Fibroblast of gingiva (primary cell): Measurements from ENCODE around the gene SERPINH1.

Experiments used
- DNase-seq: peaks from one replicate; pipeline ENCODE4 v3.0.0-alpha.2; 2011; ENCODE audit warnings: low read depth

Gene SERPINH1

DNA sequence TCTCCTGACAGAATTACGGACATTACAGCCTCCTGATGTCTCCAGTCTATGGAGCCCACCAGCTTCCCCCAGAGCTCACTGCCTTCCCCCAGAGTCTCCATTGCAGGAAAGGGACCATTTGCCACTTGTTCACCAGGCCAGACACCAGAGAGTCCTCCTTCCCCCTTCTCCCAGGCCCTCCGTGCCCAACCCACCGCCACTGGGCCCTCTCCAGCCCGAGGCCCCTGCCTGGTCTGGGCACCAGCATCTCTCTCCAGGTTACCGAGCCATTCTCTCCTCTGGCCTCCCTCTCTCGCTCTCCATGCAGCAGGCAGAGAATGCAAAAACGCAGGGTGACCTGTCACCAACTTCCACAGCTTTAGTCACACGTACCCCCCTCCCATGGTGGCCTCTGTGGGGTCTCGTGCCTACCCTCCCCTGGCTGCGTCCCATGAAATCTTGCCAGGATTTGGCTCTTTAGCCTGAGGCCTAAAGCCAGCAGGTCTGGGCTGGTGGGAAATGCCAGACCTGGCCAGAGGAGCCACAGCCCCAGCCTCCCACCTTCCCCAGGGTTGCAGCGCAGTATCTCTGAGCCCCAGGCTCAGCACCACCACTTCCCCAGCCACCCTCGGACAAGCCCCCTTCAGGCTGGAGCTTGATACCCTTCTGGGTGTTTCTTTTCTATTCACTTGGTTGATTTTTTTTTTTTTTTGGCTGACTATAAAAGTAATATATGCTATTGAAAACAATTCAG, 6.8 kb upstream of the SERPINH1 start:
- no peak for DNase-seq

DNA sequence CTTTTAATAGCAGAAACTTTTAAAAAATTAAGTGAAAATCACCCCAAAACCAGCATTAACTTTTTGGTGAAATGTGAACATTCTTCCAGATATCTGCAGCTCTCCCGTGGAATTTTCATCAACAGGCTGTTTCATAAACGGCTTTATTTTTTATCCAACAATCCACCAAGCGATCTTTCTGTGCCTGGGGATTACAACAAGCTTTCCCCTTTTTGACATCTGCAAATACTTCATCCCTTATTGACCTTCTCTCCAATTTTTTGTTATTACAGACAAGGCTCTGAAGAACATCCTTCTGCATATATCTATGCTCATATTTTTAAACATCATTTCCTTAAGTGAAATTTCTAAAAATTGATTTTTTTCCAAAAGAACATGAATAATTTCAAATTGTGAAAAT, 5.8 kb upstream of the SERPINH1 start:
- DNase-seq, result no peak

DNA sequence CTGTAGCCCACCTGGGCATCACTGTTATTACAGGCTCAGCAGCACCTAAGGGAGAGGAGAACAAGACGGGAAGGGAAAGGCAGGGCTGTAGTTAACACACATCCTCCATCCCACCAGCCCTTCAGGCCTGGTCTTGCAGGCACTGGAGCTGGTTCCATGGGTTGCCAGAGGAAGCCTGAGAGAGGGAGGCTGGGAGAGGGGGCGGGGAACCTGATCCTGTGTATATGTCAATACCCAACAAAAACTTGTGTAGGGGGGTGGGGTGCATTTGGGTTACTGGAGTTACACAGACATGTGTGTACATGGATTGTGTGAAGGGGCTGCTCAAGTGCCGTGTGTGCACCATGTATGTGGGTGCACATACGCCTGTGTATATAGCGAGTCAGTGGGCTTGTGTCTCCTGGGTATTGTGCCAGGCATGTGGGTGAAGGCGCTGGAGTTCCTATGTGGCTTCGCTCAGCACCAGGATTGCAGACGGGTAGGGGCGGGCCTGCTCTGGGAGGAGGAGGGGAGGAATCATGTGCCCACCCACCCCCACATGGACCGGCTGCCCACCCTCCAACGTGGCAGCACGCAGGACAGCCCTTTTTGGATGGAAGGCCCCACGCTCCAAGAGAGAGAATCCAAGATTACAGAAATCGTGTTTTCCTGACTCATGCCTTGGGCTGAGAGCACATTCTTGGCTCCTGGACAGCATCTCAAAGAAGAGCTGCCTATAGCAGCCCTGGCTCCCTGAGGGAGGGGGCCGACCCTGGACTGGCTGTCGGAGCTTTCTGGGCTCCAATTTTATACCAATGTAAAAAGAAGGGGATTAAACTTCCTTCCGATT, 4.2 kb upstream of the SERPINH1 start:
- DNase-seq, result peak; percentile 97

DNA sequence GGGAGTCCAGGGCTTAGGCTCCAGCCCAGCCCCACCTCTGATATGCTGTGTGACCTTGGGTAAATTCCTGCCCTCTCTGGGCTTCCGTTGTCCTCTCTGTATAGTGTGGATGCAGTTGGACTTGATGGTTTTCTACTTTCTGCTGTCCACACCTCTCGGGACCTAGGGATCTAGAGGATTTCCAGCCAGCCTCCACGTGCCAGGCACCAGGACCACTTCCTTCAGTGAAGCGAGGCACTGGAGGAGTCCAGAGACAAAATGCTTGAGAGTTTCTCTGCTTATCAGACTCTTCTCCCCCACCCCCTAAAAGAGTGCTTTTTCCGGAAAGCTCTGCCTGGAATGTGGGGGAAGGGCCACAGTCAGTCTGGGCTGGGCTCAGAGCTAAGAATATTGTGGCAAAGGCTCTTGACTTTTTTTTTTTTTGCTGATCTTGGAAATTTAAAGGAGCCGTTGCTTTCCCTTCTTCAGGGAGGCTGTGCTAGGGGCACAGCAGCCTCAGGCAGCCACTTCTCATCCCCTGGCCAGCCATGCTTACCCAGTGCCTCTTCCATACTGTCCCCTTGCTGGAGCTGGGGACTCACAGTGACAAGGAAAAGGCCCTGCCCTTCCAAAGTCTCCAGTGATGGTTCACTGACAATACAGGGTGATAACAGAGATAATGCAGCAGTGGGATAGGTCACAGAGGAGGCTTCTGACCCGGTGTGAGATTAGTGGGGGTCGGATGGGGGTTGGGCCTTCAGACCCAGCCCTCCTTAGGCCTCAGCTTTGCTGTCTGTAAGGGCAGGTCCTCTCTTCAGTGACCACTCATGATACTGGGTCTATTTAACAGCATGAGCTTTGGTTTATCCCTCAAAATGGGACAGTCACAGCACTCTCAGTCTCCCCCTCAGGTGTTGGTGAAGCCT, 2.9 kb upstream of the SERPINH1 start:
- DNase-seq, result peak; percentile 85

DNA sequence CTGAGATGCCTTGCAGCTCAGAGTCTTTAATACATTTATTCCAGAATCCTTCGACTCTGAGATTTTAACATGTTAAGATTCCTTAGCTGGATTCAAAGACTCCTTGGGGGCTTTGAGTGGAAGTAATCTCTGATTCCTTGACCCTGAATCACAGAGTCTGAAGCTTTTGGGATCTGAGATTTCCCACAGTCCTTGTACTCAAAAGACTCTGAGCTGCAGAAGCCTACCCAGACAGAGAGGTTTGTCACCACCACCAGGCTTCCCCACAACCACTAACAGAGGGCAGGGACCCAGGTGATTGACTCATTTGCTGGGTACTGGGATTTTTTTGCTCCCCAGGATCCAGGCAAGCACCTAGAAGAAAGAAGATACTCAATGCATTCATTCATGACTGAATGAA, 1.4 kb upstream of the SERPINH1 start:
- DNase-seq, result no peak

DNA sequence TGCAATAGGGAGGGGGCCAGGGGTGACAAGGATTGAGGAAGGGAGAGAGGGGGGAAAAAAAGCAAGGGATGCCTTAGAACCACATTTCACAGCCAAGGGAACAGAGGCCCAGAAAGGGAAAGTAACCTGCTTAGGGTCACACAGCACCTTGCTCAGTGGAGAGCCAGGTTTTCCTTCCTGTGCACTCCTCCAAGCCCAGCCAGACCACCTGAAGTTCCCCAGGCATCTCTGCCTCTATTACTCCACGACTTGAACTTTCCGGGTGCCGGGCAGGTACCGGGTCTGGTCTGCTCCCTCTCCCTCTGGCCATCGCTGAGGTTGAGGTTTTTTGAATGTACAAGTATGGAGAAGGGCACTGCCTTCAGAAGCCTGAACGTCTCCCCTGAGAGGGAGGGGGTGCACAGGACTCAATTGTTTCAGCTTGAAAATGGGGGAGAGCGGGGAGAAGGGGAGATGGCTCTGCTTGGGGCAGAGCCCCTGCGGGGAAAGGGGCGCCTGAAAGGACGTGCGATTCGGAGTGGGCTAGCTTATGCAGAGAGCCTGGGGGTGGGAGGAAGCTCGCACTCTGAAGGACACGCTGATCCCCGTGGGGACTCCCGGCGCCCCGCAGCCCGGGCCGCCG, 516 bp upstream of the SERPINH1 start:
- no peak for DNase-seq

DNA sequence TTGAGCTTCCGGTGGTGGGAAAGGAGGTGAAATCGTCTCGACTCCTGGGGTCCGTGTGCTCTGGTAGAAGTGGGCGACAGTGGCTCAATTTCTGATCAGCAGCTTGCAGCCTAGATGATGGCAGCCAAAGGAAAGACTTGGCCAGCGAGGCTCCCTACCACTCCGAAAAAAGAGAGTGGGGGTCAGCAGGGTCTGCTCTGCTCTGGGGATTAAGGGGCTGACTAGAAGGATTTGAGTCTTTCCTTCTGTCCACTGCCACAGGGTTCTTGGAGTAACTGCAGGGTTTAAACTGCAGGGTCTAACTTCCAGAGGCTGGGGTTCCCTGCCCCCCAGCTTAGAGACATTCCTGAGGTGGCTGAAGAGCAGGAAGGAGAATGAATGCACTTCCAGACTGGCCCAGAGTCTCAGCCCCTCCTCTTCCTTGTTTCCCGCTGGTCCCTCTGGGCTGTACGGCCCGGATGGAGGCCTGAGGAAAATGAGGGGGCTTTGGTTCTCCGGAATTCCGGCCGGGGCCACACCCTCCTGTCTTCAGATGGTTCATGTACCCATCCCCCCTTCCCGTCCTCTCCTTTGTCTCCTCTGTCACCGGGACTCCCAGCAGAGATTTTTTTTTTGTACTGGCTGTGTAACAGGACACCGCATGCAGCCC, 907 bp downstream of the SERPINH1 start:
- DNase-seq, result peak; percentile 42

DNA sequence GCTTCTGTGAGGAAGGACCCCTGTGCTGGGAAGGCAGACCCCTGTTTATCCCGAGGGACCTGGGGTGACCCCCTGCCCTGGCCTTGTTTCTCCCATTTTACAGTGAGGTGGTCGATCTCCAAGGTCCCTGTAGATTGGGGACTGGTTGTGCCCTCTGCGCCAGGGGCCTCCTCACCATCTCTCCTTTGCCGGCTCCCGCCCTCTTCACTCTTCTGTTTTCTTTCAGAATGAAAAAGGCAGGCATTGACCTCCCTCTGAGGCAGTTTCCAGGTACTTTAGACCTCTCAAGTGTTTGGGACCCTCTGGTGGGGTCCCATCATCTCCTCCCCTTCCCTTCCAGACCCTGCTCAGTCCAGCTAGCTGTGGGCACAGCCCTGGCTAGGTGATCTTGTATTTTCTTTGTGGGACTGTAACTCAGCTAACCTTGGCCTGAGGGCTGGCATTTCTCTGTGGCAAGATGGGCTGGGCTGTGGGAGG, 1.5 kb downstream of the SERPINH1 start:
- no peak for DNase-seq

DNA sequence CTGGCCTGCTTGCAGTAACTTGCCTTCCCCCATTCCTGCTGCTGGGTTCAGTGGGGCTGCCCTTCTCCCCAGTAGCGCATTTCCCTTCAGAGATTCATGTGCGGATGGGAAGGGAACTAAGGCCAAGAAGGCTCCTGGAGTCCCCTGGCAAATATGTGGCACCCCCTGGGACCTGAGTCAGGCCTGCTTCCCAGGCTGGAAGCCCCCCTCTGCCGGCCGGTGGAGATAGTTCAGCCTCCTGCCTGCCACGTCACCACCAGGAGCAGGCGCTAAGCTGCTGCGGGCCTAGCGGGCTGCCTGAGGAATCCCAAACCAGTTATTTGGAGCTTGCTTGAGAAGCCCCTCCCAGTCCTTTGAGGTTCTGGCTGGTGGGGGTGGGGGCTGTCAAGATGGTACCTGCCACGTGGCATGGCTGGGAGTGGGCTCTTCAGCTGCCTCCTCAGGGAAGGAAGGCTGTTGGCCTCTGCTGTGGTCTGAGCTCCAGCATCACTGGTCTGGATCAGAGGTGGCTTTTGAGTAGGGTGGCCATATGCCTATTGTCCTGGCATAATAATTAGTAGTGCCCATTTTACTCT, 2.0 kb downstream of the SERPINH1 start:
- peak; percentile 93 for DNase-seq

DNA sequence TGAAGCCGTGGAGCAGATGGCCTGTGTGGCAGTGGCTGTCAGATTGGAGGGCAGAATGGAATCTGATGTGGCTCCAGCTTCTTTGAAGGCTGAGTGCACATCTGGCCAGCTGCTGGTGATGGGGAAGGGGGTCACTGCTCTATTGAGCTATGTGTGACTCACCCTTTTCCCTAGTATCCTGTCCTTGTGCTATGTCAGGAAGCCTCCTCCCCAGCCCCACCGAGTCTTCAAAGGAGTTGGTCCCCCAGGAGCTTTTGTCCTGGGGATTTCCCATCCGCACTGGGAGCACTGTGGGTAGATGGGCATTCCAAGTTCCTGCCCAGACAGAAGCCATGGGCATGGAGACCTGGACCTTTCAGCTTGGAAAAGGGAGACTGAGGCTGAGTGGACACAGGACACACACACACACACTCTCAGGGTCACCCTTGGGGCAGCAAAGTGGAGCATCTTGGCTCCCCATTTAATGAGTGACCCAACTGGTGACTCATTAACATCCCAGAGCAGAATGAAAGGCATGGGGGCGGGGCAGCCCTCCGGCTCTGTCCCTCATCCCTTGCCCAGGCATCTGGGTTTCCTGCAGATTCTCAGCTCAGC, 3.3 kb downstream of the SERPINH1 start:
- DNase-seq, result peak; percentile 79

DNA sequence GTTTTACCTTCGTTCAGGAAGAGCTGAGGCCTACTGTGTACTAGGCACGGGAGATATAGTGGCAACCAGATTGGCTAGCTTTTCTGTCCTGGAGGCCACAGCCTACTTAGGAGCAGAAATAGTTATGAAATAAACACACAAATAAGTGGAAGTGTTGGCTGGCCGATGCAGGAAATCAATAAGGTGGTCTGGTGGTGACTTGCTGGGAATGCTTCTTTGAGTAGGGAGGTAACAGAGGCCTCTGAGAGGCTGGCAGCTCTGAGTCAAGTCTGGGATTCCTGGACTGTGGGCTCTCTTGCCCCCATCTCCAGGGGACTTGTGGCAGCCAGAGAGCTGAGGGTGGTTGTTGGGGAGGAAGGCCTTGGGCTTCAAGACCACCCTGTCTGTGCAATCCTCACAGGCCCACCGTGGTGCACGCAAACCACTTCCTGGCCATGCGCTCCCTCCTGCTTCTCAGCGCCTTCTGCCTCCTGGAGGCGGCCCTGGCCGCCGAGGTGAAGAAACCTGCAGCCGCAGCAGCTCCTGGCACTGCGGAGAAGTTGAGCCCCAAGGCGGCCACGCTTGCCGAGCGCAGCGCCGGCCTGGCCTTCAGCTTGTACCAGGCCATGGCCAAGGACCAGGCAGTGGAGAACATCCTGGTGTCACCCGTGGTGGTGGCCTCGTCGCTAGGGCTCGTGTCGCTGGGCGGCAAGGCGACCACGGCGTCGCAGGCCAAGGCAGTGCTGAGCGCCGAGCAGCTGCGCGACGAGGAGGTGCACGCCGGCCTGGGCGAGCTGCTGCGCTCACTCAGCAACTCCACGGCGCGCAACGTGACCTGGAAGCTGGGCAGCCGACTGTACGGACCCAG, 4.1 kb downstream of the SERPINH1 start:
- DNase-seq, result no peak

DNA sequence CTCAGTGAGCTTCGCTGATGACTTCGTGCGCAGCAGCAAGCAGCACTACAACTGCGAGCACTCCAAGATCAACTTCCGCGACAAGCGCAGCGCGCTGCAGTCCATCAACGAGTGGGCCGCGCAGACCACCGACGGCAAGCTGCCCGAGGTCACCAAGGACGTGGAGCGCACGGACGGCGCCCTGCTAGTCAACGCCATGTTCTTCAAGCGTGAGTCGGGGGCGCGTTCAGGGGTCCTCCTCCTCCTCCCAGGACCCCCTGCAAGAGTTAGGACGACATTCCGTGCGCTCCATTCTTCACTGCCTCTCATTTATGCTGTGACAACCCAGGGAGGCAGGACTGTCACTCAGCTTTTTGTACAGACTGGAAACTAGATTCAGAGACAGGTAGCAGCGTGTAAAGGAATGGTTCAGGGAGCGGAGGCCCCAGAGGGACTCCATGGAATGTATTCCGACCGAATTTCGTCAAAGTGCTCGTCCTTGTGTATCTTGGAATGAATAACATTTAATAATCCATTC, 4.8 kb downstream of the SERPINH1 start:
- no peak for DNase-seq

DNA sequence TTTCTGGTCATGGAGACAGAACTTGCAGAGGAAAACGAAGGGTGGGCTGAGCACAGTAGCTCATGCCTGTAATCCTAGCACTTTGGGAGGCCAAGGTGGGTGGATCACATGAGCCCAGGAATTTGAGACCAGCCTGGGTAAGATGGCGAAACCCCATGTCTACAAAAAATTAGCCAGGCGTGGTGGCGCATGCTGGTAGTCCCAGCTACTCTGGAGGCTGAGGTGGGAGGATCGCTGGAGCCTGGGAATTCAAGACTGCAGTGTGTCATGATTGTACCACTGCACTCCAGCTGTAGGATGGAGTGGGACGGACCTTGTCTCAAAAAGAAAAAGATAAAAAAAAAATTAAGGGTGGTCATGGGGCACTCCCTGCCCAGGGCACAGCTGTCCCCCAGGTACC, 5.9 kb downstream of the SERPINH1 start:
- DNase-seq, result no peak

DNA sequence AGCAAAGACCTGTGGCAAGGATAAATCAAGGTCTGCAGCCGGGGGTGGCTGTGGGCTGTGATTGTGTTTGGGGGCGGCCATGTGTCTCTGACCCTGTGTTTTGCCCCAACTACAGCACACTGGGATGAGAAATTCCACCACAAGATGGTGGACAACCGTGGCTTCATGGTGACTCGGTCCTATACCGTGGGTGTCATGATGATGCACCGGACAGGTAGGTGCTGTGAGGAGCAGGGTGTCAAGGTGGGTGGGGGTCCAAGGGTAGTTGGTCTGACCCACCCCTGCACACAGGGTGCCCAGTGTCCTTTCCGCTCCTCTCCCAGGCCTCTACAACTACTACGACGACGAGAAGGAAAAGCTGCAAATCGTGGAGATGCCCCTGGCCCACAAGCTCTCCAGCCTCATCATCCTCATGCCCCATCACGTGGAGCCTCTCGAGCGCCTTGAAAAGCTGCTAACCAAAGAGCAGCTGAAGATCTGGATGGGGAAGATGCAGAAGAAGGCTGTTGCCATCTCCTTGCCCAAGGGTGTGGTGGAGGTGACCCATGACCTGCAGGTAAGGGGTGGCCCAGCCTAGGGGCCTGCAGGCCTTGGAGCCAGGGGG, 6.7 kb downstream of the SERPINH1 start:
- DNase-seq, result no peak

DNA sequence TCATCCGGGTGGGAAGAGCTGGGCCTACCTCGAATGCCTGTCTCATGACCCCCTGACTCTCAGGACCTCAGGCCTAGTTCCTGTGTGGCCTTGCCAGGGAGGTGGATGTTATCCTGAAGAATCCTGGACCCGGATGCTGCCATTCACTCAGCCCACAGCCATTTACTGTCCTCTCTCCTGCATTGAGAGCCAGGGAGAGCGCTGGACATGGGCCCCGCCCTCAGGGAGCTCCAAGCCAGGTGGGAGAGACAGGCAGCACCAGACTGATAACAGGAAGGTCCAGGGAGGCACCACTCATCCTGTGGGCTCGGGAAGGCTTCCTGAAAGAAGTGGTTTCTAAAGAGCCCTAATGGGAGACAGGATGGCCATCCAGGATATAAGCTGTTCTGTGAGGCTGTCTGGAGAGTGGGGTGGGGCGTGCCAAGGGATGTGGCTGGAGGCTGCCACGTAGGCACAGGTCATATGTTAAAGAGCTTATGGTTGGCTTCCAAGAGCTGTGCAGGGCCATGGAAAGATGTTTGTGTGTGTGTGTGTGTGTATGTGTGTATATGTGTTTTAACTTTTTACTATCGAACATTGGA, 8.6 kb downstream of the SERPINH1 start:
- DNase-seq, result no peak

DNA sequence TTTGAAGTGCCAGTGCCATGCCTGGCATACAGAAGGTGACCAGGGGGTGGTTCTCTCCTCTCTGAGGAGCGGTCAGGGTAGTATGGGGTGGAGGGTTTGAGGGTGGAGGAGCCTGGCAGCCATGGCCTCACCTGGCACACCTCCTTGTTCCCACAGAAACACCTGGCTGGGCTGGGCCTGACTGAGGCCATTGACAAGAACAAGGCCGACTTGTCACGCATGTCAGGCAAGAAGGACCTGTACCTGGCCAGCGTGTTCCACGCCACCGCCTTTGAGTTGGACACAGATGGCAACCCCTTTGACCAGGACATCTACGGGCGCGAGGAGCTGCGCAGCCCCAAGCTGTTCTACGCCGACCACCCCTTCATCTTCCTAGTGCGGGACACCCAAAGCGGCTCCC, 9.6 kb downstream of the SERPINH1 start:
- no peak for DNase-seq

DNA sequence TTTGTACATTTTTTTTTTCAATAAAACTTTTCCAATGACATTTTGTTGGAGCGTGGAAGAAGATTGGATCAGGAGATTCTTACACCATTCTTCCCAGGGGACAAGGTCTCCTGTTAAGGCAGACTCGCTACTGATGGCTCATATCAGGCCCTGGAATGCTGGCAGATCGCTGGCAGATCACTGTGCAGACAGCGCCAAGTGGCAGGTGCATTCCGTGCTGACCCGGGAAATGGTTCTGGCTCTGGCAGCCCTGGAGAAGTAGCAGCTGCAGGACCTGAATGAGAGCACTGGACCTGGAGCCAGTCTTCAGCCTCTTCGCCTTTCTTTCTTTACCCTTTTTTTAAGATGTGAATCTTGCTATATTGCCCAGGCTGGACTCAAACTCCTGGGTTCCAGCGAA, 10.7 kb downstream of the SERPINH1 start:
- DNase-seq, result no peak
